Stimulated activated CD4-positive, alpha-beta T cell treated with anti-CD3 and anti-CD28 coated beads, Interleukin-4, amount 100 ng/mL, for 1 hour (primary cell): ENCODE data around the gene CPED1.
"Not testable (repeated sequence)": the region's sequence is repeated elsewhere in the genome, so short reads cannot be mapped to it uniquely, and the experiment has no call there.

Experiments
- DNase-seq: peaks from one replicate; pipeline ENCODE4 v3.0.0-alpha.2; 2020

CPED1 gene

DNA sequence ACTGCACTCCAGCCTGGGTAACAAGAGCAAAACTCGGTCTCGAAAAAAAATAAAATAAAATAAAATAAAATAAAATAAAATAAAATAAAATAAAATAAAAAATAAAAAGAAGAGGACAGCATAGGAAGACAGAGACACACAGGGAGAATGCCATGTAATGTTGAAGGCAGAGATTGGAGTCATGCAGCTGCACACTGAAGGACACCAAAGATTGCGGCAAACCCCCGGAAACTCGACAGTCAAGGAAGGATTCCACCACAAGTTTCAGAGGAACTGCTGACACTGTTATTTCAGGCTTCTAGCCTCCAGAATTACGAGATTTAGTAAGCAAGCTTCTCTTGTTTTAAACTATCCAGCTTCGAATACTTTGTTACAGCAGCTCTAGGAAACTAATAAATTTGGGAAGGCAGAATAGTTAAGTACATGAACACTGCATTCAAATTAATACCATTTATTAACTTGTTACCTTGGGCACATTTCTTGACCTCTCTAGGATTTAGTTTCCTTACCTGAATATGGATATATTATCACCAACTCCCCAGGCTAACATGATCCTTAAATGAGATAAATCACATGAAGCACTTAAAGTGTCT, 9.5 kb downstream of the CPED1 start:
- no peak for DNase-seq

DNA sequence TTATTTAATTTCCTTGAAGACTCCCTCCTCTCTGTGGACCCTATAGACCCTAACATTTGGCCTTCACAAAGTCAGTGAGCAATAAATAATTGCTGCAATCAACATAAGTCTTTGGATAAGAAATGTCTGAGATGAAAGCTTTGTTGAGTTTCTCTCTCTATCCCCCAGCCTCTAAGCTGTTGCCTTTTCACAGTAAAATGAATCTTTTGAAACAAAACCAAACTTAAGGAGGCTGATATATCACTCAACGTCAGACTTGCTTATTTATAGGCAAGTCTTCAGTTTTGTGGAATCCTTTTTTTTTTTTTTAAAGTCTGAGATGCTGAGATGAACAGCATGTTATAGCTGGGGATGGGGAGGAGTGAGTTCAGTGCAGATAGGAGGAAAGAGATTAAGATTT, 10.0 kb downstream of the CPED1 start:
- no peak for DNase-seq

DNA sequence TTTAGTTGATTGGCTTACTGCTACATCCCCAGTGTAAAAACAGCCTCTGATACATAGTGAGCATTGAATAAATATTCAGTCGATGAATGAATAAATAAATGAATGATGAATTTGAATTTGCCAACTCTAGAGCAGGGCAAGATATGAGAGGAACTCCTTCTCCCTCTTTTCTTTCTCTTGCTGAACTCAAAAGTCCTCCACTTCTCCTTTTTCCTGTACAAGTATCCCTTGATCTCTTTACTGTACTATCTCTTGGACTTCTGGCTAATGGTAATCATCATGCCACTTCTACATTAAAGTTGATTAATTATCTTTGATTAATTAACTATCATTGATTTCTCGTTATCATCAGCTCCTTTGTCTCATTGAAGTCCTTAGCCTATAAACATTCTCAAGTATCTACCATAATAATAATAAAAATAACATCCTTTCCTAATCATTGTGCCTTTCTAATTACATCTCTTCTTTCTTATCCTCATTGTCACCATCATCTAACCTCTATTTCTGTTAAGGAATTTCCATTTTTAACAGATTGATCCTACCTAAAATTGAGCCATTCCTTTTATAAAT, 10.6 kb downstream of the CPED1 start:
- no peak for DNase-seq

DNA sequence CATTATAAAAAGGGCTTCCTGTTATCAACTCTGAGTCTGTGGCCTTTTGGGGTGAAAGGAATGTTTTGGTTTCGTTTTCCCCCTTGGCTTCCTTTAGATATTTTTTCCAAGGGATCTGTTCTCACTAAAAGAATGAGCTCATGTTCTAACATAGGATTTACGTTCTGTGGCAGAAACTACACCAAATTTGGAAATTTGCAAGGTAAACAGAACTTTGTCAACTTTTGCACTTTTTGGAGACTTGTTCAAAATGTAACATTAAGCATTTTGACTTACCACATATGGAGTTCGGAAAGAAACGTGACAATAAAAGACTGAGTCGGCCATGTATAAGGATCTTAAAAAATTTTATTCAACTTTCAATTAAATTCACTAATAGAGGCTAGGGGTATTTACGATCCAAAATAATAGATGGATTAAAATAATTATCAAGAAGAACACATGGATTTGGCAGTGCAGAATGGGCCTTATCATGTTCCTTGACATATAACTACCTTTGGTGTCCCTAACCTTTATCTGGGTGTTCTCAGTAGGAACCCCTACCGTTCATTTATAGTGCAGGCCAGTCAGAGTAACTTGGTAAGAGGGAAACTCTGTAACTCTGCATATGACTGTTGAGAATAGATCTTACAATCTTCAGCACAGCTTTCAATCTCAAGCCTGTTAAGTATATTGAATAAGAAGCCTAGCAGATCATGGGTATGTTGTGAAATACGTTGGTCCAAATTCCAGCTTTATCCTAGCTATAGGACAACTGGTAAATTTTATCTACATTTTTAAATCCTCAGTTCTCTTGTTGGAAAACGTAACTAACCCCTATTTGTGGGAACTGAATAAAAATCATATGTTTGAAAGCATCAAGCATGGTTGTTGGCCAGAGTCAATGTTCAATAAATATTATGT, 11.8 kb downstream of the CPED1 start:
- no peak for DNase-seq

DNA sequence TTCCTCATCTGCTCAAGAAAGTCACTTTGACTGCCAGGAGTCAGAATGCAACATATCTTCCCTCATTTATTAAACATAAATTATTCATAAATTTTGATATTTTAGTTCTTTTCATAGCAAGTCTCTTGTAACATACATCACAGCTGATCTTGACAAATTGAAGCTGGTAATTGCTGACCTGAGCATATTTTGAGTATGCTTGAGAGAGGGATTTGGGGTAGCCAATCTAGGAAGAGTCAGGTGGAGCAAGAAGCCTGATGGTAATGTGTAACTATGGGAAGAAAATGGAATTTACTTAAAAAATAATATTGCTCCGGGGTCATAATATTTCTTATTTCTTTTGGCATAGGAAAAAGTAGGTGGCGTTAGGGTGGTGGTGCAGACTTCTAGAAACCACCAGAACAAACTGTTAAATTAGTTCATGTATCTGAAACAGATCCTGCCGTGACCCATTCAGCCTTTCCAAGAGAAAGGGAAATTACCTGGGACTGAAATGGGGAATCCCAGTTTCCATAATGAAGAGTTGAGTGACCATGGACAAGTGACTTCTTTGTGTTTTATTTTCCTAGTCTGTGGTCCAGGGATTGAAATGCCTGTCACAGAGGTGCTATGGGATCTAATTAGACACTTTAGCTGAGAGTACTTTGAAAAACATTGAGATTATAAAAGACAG, 12.9 kb downstream of the CPED1 start:
- no peak for DNase-seq

DNA sequence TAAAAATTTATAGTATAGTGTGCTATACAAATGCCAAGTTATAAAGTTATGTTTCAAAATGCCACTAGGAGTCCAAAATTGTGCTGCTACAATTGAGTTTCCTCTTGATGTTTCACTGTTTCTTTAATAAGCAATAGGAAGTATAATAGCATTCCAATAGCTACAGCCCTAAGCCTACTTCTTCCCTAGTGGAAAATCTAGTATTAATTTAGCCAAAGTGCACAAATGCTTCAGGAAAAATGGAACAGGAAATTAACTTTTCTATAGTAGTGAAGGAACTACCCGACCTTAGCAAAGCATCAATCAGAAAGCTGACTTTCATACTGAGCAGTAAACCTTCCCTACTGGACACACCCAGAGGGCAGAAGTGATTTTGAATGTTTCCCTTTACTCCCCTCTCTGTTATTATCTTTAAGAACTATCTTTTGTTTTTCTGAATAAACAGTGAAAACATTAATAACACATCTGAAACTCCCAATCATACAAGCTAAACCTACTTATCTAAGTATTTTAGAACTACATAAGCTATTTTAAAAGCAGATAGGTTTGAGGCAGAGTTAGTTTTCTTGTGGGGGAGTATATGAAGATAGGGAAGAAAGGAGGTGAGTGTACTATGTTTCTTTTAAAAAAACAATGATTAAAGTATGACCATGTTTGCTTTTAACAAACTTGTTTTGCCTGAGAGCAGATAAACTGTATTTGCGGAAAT, 13.7 kb downstream of the CPED1 start:
- DNase-seq = no peak

DNA sequence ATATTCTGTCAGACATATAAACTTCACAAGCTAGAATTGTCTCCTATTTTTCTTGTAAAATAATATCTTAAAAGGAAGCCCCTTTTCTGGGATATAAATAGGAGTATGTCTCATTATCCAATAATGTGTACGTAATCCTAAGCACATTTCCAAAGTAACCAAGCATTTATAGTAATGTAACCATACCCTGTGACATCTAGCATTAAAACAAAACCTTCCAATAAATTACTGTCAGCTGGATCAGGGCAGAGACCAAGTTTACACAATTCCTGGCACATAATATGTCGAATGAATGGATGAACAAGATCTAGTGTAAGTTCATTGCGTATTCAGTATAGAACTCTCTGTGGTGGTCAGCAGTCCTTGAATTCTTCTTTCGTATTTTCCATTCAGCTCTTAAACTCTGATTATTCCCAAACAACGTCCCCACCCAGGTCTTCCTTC, 14.3 kb downstream of the CPED1 start:
- no peak for DNase-seq

DNA sequence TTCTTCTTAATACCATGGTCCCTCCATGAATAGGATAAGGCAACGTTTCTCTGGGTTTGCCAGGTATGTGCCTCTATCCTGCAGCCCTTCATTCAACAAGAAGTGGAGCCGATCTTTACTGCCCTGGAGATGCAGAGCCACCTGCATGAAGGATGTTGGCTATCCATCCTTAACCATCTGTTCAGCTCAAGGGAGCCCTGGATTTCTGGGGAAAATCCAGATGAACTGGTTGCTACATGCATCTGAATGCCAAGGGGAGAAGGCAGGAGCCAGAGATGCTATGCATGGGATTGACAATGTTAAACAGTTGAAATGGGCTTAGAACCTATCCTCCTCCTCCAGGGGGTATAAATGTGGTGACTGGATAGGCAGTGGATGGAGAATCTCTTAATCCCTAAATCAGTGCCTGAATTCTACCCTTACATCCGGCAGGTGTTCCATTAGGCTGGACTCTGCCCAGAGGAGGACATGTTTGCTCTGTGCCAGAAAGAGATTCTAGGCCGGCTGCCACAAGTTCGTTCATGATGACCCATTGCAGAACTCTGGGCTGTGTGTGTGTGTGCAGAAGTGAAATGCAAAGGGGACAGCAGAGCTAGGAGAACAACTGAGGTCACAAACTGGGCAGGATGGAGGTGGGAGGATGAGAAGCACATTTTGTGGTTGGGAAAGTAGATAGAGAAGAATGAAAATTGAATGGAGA, 15.6 kb downstream of the CPED1 start:
- DNase-seq = no peak

DNA sequence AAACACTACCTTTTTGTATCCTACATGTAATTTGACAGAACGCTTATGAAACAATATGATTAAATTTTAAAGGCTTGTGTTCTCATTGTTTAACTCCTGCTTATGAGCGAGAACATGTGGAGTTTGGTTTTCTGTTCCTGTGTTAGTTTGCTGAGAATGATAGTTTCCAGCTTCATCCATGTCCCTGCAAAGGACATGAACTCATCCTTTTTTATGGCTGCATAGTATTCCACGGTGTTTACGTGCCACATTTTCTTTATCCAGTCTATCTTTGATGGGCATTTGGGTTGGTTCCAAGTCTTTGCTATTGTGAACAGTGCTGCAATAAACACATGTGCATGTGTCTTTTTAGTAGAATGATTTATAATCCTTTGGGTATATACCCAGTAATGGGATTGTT, 16.5 kb downstream of the CPED1 start:
- DNase-seq = not testable (repeated sequence)

DNA sequence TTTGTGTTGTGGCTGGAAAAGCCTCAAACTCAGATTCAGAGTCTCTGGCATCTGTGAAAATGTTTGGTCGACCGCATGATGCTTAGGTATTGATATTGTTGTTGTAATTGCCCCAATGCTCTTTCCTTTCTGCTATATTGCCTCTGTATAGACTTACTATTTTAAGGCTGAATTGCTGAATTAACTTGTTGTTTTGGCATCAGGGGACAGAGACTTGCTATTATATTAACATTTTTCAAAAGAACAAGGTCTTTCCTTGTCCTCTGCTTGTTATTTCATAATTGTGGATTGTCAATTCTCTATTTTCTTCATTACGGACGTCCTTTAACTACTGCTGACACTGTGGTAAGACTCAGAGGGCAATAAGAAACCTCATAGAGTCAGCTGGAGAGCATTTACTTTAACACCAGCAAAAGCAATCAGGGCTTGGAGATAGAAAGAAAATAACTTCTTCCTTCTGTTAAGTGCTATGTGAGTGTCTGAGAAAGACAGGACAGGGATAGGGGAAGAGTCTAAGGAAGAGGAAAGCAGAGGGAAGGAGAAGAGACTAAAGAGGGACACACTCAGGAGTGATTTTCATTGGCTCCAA, 17.6 kb downstream of the CPED1 start:
- DNase-seq = no peak

DNA sequence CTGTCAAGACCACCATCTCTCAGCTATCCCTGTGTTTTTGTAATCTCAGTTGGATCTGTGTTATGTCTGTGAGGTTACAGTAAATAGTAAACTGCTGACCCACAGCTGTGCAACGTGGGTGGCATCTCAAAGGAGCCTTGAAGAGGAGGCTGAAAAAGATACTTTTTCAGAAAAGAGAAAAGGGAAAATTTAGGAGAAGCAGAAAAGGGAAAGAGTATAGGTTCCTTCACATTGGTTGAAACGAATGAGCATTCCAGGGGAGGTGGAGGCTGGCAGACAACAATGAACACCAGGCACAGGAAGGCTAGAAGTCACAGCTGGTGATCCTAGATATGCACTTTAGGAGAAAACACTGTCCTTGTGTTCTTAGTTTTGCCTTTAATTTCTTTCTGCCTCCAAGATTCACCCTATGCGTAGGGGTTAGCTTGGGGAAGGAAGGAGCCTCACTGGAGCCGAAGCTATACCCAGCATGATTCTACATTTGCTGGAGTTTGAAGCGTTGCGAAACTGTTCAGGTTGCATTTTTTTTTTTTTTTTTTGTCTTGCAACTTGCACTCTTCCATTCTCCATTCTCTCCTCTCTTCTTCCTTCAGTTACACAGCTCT, 18.3 kb downstream of the CPED1 start:
- DNase-seq = no peak

DNA sequence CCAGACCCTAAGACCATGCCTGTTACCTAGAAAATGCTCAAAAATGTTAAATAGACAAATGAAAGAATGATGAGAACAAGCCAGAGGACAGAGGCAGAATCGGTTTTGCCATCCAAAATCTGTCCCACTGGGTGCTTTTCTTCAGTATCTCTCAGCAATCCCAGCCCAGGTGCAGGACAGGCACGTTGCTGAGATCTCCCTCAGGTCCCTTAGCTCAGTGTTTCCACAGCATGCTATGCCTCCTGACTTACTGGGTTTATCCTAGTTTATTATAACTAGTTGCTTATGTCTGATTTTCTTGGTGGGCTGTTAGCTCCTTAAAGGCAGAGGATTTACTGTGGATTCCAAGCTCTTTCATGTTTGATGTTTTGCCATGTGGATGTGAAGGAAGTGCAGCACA, 20.3 kb downstream of the CPED1 start:
- DNase-seq = no peak

DNA sequence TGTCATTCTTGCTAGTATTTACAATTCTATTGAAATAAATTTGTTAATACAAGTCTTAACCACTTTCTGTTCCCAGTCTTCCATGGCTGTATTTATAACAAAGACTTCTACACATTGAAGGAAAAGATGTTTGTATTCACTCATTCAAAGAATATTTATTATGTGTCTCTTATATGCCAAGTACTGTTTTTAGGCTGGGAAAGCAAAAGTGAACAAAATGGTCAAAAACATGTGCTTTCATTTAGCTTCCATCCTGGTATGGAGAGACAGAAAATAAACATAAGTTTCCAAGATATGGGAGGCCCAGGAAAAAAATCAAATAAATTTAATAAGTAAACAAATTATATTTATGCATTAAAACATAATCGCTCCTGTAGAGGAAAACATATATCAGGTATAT, 22.9 kb downstream of the CPED1 start:
- no peak for DNase-seq

DNA sequence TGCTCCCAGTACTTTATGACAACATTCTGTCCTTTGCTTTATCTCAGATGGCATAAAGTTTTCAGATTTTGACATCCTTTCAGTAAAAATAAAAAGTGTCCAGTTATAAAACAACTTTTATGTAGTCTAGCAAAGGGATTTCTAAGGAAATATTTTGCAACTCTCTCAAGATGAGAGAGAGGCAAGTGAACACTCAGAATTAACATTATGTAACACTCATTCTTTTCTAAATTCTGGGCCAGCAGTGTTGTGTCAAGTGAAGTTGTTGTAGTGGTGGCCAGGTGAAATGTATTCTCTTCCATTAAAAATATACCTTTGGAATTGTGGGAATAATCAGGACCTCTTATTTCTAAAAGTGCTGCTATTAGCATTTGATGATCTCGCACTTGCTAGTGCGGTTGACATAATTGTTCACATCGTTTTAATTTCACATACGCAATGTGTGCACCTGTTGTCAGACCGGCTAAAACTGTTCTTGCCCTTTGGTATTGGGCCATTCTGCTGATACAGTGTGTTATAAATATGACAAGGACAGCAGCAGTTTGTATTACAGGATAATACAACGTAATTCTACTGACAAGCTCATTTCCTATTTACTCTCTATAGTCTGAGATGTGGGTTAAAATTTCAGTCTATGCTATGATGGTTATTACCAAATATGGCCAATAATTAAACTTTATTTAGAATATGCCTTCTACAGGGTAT, 23.8 kb downstream of the CPED1 start:
- DNase-seq = no peak

DNA sequence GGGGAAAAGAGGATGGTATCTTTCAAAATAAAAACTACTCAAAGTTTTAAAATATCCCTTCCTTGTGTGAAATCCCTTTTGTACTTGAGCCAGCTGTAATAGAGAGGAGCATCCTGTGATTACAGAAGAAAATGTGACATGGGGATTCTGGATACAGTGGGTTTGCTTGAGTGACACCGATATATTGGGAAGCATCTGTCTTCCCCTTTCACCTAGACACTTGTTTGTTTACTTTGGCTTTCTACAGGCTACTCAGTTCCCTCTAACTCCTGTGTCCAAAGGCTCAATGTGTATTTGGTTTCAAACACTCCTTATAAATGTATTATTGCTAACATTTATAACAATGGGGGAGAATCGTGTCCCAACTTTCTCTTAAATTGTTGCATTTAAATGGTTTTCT, 24.4 kb downstream of the CPED1 start:
- no peak for DNase-seq

DNA sequence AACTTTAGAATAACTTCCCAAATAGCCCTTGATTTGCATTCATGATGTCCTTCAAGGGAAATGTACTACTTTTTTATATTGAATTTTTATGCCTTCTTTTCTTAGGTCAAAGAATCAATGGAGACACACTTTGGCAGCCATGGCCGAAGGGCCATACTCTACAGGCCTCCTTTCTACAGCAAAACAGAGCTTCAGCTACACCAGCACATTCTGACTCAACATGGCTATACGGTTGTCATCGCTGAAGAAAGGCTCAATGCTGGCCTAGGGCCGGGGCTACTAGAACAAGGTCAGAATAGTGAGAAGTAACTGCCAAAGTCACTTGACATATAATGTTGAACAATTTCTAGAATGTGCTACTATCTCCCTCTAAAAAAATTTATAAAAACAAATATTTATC, 27.0 kb downstream of the CPED1 start:
- DNase-seq = no peak

DNA sequence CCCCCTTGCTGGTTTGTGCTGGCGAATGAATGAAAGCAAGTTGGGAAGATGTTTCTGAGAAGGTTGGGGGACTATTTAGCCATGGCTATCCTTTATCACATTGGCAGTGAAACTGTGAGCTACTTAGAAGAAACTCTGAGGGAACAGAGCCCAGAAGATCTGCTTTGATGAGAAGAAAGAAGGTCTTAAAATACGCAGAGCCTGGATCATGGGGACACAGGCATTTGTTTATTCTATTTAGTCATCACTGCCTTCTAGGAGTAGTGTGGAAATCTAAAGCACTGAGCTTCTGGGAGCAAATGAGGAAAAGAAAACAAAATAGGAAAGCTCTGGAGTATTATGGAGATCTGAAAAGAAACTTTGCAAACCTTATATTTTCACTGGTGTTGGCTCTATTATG, 28.5 kb downstream of the CPED1 start:
- no peak for DNase-seq

DNA sequence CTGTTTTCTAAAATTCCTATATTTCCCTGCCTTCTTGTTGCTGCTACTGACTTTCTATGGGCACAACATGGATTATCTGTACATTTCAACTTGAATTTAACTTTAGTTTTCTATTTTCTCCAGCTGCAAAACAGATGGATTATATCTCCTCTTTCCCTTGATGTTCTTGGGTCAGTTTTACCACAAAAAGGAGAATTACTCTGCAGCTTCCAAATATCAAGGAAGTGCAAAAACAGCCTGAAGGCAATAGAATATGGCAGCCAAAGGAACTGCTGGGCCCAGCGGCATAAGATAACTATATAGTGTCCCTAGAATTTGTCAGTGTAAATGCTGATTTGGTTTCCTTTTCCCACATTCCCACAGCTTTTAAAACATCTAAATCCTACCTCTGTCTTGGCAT, 29.1 kb downstream of the CPED1 start:
- no peak for DNase-seq

DNA sequence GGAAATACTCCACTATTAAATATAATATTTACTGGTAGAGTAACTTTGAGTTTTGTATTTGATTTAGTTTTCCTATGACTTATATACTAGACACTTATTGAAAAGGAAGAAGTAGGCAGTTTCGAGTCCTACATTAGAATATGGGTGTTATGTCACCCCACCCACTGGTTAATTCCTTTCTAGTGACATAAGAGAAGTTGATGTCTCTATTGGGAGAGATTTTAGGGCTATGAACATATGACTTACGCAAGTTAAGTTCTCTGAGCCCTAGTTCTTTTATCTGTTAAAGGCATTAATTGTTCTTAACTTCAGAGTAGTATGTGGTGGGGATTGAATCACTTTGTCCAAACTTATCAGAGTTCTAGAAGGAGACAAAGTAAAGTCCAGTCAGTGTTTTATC, 30.5 kb downstream of the CPED1 start:
- no peak for DNase-seq

DNA sequence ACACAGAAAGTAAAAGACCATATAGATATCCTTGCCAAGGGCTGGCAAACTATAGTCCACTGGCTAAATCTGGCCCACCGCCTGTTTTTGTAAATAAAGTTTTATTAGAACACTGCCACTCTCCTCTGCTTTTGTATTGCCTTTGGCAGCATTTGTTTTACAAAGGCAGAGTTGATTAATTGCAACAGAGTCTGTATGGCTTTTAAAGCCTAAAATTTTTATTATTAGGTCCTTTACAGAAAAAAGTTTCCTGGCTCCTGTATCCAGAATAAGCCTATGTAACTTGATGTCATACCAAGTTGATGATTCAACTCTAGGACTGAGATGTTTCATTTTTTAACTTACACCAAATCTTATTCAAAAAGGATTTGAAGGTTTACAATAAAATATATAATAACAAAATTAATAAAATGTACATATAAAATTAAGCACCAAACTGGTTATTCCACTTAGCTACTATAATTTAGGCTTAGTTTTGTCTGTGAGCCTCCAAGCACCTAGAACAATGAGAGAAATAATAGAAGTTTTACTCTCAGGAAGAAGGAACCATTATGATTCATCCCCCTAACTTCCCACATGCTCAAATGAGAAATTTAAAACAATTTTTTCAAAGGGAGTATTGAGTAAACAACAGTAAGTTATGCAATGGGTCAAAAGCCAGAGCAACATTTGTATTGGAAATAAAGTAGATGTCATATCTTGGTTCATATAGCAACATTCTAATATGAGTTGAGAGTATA, 31.9 kb downstream of the CPED1 start:
- no peak for DNase-seq
